Neutrophil (primary cell): ENCODE results near the gene RBM33.

Experiments used
- H3K27ac ChIP-seq: fragments of 200-600 bp; sonication (generic); 2 replicates; pipeline ENCODE4 v1.5.1; 2016; ENCODE audit warnings: mild to moderate bottlenecking, moderate library complexity
- H3K27me3 ChIP-seq: fragments of 200-600 bp; sonication (generic); 2 replicates; pipeline ENCODE4 v1.6.0; 2016; ENCODE audit warnings: mild to moderate bottlenecking
- H3K36me3 ChIP-seq: fragments of 200-600 bp; sonication (generic); 2 replicates; pipeline ENCODE4 v1.5.1; 2017
- H3K4me1 ChIP-seq, 2 experiments: fragments of 200-600 bp in 1 of 2; sonication (generic) in 1 of 2; 1 replicate in 1 of 2; 2 replicates in 1 of 2; pipeline versions ENCODE4 v1.5.1 to v1.6.1; 2013 to 2016; ENCODE audit warnings: low read depth in 1 of 2, low read length in 1 of 2, mild to moderate bottlenecking in 1 of 2, moderate library complexity in 1 of 2; ENCODE audit not compliant: control insufficient read depth in 1 of 2, insufficient read depth in 1 of 2
- H3K4me3 ChIP-seq, 2 experiments: fragments of 200-600 bp in 1 of 2; sonication (generic) in 1 of 2; 1 replicate in 1 of 2; 2 replicates in 1 of 2; pipeline ENCODE4 v1.5.1; 2013 to 2016; ENCODE audit warnings: low read depth in 1 of 2, low read length in 1 of 2, mild to moderate bottlenecking in 1 of 2, moderate library complexity in 1 of 2
- H3K9me3 ChIP-seq: fragments of 200-600 bp; sonication (generic); 2 replicates; pipeline ENCODE4 v1.5.1; 2016
- CTCF ChIP-seq: fragments of 200-600 bp; sonication (generic); IDR thresholded peaks from 2 replicates; pipeline ENCODE4 v1.5.1; 2016; ENCODE audit warnings: antibody characterized with exemption

RBM33 gene

GRCh38 chr7:155766966-155767916, 122.8 kb downstream of the RBM33 start:
- Histone ChIP-seq H3K27me3 (no peaks in the 10 kb centered on the region), H3K36me3 (peaks cover 93% of the 10 kb centered on the region), H3K27ac (no peak overlapping the region), H3K4me1 (peaks cover 10 to 16% of the 10 kb centered on the region in 2 experiments), H3K9me3 (no peaks in the 10 kb centered on the region), H3K4me3 (no peak overlapping the region)
- no peak for TF ChIP-seq CTCF

DNA sequence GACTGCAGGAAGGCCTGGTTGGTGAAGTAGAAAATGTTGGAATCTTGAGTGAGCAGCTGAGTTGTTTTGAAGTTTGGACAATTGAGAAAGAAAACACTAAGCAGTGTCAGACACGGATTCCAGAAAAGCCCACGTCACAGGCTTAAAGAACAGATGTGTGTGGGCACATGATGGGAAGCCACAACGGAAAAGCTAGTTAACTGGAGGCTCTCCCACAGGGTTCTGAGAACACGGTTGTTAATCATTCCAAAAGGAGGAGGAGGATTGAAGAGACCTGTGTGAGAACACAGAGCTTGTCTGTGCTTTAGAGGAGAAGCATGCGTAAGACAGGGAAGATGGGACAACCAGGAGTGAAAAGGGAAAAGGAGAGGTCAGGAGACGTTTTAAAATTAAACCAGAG, 125.2 kb downstream of the RBM33 start:
- no peak overlapping the region for H3K27ac ChIP-seq
- no peaks in the 10 kb centered on the region for H3K4me1 ChIP-seq

DNA sequence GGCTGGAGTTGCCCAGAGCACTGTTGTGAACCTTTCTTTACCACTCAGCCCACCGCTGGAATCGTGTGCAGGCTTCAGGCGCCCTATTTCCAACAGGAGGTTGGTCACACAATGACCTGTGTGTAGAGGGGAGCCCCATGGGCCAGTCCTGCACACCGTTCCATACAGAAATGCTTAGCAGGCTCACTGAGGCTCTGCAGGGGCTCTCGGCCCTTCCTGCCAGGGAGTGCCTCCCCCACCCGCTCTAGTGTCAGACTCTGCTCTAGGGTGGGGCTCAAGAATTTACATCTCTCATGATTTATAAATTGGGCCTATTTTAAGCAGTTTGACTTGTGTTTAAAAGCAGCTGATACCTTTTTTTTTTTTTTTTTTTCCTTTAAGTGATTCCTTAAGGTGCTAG, 125.8 kb downstream of the RBM33 start:
- no peak for TF ChIP-seq CTCF
- no peak overlapping the region for H3K27ac ChIP-seq
- peaks cover 98% of the 10 kb centered on the region for H3K36me3 ChIP-seq

More for the DNA sequence above, 125.2 kb downstream of the RBM33 start:
- no peak overlapping the region for H3K4me3 ChIP-seq
- peaks cover 98% of the 10 kb centered on the region for H3K36me3 ChIP-seq
- no peaks in the 10 kb centered on the region for H3K9me3 ChIP-seq
- no peaks in the 10 kb centered on the region for H3K27me3 ChIP-seq
- no peak for TF ChIP-seq CTCF

GRCh38 chr7:155773531-155773930, 129.1 kb downstream of the RBM33 start:
- no peaks in the 10 kb centered on the region for H3K9me3 ChIP-seq
- H3K27ac ChIP-seq = no peak overlapping the region
- H3K4me1 ChIP-seq = no peaks in the 10 kb centered on the region
- no peaks in the 10 kb centered on the region for H3K27me3 ChIP-seq
- H3K4me3 ChIP-seq = no peak overlapping the region
- TF ChIP-seq CTCF = no peak
- peaks cover 98% of the 10 kb centered on the region for H3K36me3 ChIP-seq

More for the DNA sequence above, 125.8 kb downstream of the RBM33 start:
- H3K27me3 ChIP-seq = no peaks in the 10 kb centered on the region
- H3K9me3 ChIP-seq = no peaks in the 10 kb centered on the region
- no peak overlapping the region for H3K4me3 ChIP-seq
- H3K4me1 ChIP-seq = no peaks in the 10 kb centered on the region

GRCh38 chr7:155774947-155775346, 130.5 kb downstream of the RBM33 start:
- H3K4me3 ChIP-seq = no peak overlapping the region
- H3K36me3 ChIP-seq = peaks cover 96% of the 10 kb centered on the region
- no peak for TF ChIP-seq CTCF
- H3K27me3 ChIP-seq = no peaks in the 10 kb centered on the region
- no peaks in the 10 kb centered on the region for H3K4me1 ChIP-seq
- H3K9me3 ChIP-seq = no peaks in the 10 kb centered on the region
- H3K27ac ChIP-seq = no peak overlapping the region
